Measurements from ENCODE around the gene RPS3. TPM values are rescaled to one million over a fixed set of nuclear protein-coding genes. Genes with fewer than 3 reads are reported as not detected.

The RPS3 gene
- total and polyA plus RNA-seq, 2 donors (not counting 3 experiments of a cell fraction or from before 2014, with no cell fraction given): 2,973 to 3,734 TPM

DNA sequence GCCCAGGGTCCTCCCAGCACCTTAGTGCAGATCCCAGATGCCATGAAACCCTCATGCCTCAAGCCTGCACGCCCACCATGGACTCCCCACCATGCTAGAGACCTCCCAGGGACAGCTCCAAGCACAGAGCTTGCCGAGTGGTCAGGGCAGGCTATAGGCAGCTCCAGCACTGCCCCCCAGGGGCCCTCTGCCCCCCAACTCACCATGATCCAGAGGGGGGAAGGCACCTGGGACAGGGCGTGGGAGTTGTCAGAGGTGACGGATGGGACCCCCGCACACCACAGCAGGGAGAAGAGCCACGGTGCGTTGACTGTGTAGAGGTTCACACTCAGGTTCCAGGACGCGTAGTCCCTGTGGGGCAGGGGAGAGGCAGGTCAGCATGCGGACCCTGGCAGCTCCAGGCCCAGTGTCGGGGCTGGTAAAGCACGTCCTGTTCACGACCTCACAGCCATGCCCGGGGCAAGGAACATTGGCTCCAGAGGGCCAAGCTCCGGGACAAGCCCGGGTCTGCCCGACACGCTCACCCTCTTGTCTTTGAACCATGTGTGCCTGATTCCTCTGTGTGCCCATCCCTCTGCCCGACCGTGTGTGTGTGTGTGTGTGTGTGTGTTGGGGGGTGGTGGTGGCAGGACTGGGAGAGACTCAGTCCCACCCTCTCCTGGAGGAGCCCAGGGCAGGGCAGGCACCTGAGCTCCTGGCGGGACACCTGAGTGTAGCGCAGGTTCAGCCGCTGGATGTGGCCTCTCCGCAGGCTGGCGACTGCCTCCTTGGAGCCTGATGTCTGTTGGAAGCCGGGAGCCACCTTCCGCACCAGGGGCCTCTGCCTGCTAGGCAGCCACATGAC is 41.9 kb downstream of the RPS3 start:
- no peaks in the 10 kb centered on the region for H3K27me3 ChIP-seq (ENCODE audit: control insufficient read depth in 2 of 2, insufficient read depth in 2 of 2, low read length in 2 of 2)
- H3K36me3 ChIP-seq (ENCODE audit: control insufficient read depth in 2 of 2, extremely low read depth in 1 of 2, insufficient read depth in 2 of 2, low read length in 2 of 2): peaks cover 0 to 42% of the 10 kb centered on the region in 2 experiments
- ChIA-PET CTCF (interaction anchor here (1.3 kb wide), 1 partner anchor 29 kb away, joined by 3 read pairs; no protein-coding TSS in a partner anchor), POLR2A (no interaction called here)
- DNase-seq (ENCODE audit: low read depth, low spot score) (no peak), FAIRE-seq (no peak)
- TF ChIP-seq, protein P1, sequence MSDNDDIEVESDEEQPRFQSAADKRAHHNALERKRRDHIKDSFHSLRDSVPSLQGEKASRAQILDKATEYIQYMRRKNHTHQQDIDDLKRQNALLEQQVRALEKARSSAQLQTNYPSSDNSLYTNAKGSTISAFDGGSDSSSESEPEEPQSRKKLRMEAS (IDR thresholded peaks at IDR 0.05; ENCODE audit: insufficient read depth, insufficient read length): no peak
- TF ChIP-seq, protein P2, sequence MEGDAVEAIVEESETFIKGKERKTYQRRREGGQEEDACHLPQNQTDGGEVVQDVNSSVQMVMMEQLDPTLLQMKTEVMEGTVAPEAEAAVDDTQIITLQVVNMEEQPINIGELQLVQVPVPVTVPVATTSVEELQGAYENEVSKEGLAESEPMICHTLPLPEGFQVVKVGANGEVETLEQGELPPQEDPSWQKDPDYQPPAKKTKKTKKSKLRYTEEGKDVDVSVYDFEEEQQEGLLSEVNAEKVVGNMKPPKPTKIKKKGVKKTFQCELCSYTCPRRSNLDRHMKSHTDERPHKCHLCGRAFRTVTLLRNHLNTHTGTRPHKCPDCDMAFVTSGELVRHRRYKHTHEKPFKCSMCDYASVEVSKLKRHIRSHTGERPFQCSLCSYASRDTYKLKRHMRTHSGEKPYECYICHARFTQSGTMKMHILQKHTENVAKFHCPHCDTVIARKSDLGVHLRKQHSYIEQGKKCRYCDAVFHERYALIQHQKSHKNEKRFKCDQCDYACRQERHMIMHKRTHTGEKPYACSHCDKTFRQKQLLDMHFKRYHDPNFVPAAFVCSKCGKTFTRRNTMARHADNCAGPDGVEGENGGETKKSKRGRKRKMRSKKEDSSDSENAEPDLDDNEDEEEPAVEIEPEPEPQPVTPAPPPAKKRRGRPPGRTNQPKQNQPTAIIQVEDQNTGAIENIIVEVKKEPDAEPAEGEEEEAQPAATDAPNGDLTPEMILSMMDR (IDR thresholded peaks at IDR 0.05; ENCODE audit: extremely low read depth in 1 of 2, insufficient read depth in 1 of 2, low read depth in 1 of 2, low read length in 2 of 2): no peak
- TF ChIP-seq JUN (IDR thresholded peaks at IDR 0.05; ENCODE audit: borderline replicate concordance, insufficient read depth, insufficient read length, low read depth) (no peak), POLR2A (IDR thresholded peaks at IDR 0.05; ENCODE audit: low read depth, low read length) (no peak), EZH2 (IDR thresholded peaks at IDR 0.05; ENCODE audit: borderline replicate concordance, low read depth, low read length, severe bottlenecking) (no peak), FOS (IDR thresholded peaks at IDR 0.05; ENCODE audit: borderline replicate concordance, insufficient read depth, low read length) (no peak), MYC (IDR thresholded peaks at IDR 0.05; ENCODE audit: low read depth, low read length) (no peak), POLR2AphosphoS5 (IDR thresholded peaks at IDR 0.05; ENCODE audit: insufficient read depth, low read depth, low read length) (no peak), GATA2 (IDR thresholded peaks at IDR 0.05; ENCODE audit: insufficient read depth, insufficient read length, low read depth, low read length) (no peak)
- H2AFZ ChIP-seq (ENCODE audit: low read depth, low read length): no peak overlapping the region
- no peak overlapping the region for H3K4me3 ChIP-seq (replicated peaks in 1 of 3; ENCODE audit: insufficient read depth in 1 of 3, low read depth in 1 of 3, low read length in 3 of 3)
- intact Hi-C loops (cut with micrococcal nuclease) (no loop called here), dilution Hi-C loops (cut with MboI; ENCODE audit: extremely low pct_ligation_motif_present, low sequenced_read_pairs) (loop anchor here (10.0 kb wide), 1 partner anchor 94 kb away; no protein-coding TSS in a partner anchor)
- H3K4me1 ChIP-seq (ENCODE audit: control insufficient read depth, extremely low read depth, insufficient read depth, low read length): no peaks in the 10 kb centered on the region
- H3K4me2 ChIP-seq (ENCODE audit: insufficient read depth, low read length): no peak overlapping the region
- no TSS peak for BruUV-seq (replicated peaks)
- no peak overlapping the region for H3K9ac ChIP-seq (replicated peaks; ENCODE audit: extremely low read depth, insufficient read depth, low read length)
- H3K27ac ChIP-seq (ENCODE audit: insufficient read depth, low read depth, low read length): no peak overlapping the region
- H3K9me1 ChIP-seq (replicated peaks; ENCODE audit: control insufficient read depth, extremely low read depth, insufficient read depth, low read length): no peaks in the 10 kb centered on the region
- no peaks in the 10 kb centered on the region for H3K79me2 ChIP-seq (ENCODE audit: control insufficient read depth, insufficient read depth, low read length)
- no peaks in the 10 kb centered on the region for H4K20me1 ChIP-seq (replicated peaks; ENCODE audit: control insufficient read depth, extremely low read depth, insufficient read depth, low read length)
- no peaks in the 10 kb centered on the region for H3K9me3 ChIP-seq (replicated peaks; ENCODE audit: control insufficient read depth, insufficient read depth, low read length)

All from endothelial cell of umbilical vein (primary cell).